BJ (cell line): Measurements from ENCODE around the gene MAP3K12. TPM values are rescaled to one million over a fixed set of nuclear protein-coding genes. Genes with fewer than 3 reads are reported as not detected.
A peak's percentile ranks its signal among the peaks of the same experiment; 100 is the strongest.

ENCODE experiments used
- CTCF ChIA-PET: fragments of 350-600 bp; formaldehyde crosslinking; extraction: SDS; loops from one replicate; lab custom pipeline; 2021; ENCODE audit warnings: antibody characterized with exemption, inconsistent platforms; lab: Yijun Ruan, JAX
- POLR2A ChIA-PET: fragments of 300-600 bp; sonication (Branson Sonifier 250); formaldehyde crosslinking; extraction: SDS; loops from one replicate; lab custom pipeline; 2021; ENCODE audit warnings: antibody characterized with exemption; lab: Charles Lee
- DNase-seq: peaks from one replicate; pipeline ENCODE4 v3.0.0-alpha.2; 2011; ENCODE audit warnings: low read depth
- H3K27me3 ChIP-seq: 2 replicates; pipeline ENCODE4 v1.6.0; 2011; ENCODE audit warnings: low read length; ENCODE audit not compliant: control insufficient read depth, insufficient read depth
- H3K36me3 ChIP-seq: 2 replicates; pipeline ENCODE4 v1.5.1; 2011; ENCODE audit warnings: low read length; ENCODE audit not compliant: control insufficient read depth, insufficient read depth
- H3K4me3 ChIP-seq: 2 replicates; pipeline ENCODE4 v1.5.1; 2011; ENCODE audit warnings: low read depth, mild to moderate bottlenecking, control low read depth, low read length
- CTCF ChIP-seq: IDR thresholded peaks from 2 replicates; pipeline ENCODE4 v1.5.1; 2011; ENCODE audit warnings: low read depth, mild to moderate bottlenecking, control low read depth, inconsistent platforms, low read length, moderate library complexity; ENCODE audit not compliant: insufficient read depth
- polyA plus RNA-seq: library from polyadenylated mRNA; depleted of rRNA; stranded (reverse); fragments of >200 nt; gene quantifications from 2 replicates; pipeline ENCODE4 v1.2.3, GENCODE V29; 2011

Gene MAP3K12
- polyA plus RNA-seq, 1 experiment = 61.2 TPM

- no peak for DNase-seq
- ChIA-PET CTCF (interaction anchor here (1.0 to 3.9 kb wide), 7 partner anchors 9 to 185 kb away, joined by 3 to 34 read pairs (median 17); partner anchors contain the start of genes ATP5MC2 and TARBP2), POLR2A (interaction anchor here (0.6 kb wide), 1 partner anchor 56 kb away, joined by 4 read pairs; no protein-coding TSS in a partner anchor)
- TF ChIP-seq CTCF = no peak
- peaks cover 15% of the 10 kb centered on the region for H3K36me3 ChIP-seq
- H3K27me3 ChIP-seq = no peaks in the 10 kb centered on the region
- H3K4me3 ChIP-seq = no peak overlapping the region
Observed at GRCh38 chr12:53510181-53510812, 11.0 kb upstream of the MAP3K12 start.

- Histone ChIP-seq H3K27me3 (no peaks in the 10 kb centered on the region), H3K36me3 (peaks cover 14% of the 10 kb centered on the region), H3K4me3 (no peak overlapping the region)
- CTCF ChIA-PET = interaction anchor here (0.6 to 3.9 kb wide), 38 partner anchors 8 to 351 kb away, joined by 3 to 34 read pairs (median 4); partner anchors contain the start of genes AAAS, AMHR2, ATP5MC2 and MAP3K12
- POLR2A ChIA-PET = no interaction called here
- DNase-seq = no peak
- peak; percentile 94 for TF ChIP-seq CTCF
Observed at GRCh38 chr12:53508534-53509170, 9.4 kb upstream of the MAP3K12 start.

DNA sequence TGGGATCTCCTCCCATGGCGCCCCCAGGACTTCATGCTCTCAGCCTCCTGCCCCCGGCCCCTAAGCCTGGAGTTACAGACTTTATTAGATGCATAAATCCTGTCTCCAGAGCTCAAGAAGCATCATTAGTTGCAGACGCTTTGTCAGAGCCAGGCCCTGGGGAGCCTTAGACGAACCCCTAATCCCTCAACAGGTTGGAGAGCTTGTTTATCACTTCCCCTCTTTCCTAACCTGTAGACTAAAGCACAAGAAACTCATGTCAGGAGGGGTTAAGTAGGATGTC, 8.3 kb upstream of the MAP3K12 start:
- ChIA-PET POLR2A (interaction anchor here (0.6 kb wide), 1 partner anchor 120 kb away, joined by 7 read pairs; no protein-coding TSS in a partner anchor), CTCF (interaction anchor here (0.8 to 3.9 kb wide), 7 partner anchors 9 to 86 kb away, joined by 3 to 29 read pairs (median 11); no protein-coding TSS in a partner anchor)
- peaks cover 12% of the 10 kb centered on the region for H3K36me3 ChIP-seq
- TF ChIP-seq CTCF = no peak
- H3K27me3 ChIP-seq = no peaks in the 10 kb centered on the region
- H3K4me3 ChIP-seq = no peak overlapping the region
- no peak for DNase-seq

DNA sequence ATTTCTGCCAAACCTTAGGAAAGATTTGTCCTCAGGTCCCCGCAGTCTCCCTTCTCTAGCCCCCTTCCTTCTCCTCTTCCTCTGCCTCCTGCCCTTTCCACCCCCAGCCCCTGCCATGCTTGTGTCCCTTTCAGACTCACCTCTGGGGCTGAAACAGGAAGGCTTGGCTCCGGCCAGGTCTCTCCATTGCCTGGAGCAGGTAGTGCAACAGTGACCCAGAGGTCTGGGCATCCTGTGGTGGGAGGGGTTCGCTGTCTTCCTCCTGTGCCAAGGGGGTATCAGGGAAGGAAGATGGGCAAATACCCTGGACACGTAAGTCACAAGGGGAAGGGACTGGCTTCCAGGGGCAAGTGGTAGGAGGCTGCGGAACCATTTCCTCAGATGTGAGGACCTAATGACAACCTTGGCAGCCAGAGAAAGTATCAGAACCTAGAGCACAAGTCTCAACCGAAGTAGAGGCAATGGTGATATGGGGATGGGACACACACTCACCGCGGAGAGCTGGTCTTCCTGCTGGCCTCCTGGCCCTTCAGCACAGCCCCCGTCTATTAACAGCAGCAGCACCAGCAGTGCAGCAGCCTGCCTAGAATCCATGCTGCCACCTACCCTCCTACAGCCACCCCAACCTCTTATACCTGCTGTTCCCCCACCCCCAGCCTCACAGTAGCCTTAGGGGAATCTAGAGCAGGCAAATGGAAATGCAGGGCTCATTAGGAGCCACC, 7.8 kb upstream of the MAP3K12 start, which contains the start of gene NPFF:
Gene NPFF, minus strand, starts transcription at position 604 of the 722 bp plus-strand sequence. Its CDS starts 10 bp downstream, at position 594.
- DNase-seq = no peak
- no peaks in the 10 kb centered on the region for H3K27me3 ChIP-seq
- no peak for TF ChIP-seq CTCF
- ChIA-PET CTCF (interaction anchor here (0.8 to 3.9 kb wide), 5 partner anchors 10 to 30 kb away, joined by 3 to 29 read pairs (median 11); no protein-coding TSS in a partner anchor), POLR2A (no interaction called here)
- H3K4me3 ChIP-seq = no peak within 1 kb of the TSS
- peaks cover 12% of the 10 kb centered on the region for H3K36me3 ChIP-seq

DNA sequence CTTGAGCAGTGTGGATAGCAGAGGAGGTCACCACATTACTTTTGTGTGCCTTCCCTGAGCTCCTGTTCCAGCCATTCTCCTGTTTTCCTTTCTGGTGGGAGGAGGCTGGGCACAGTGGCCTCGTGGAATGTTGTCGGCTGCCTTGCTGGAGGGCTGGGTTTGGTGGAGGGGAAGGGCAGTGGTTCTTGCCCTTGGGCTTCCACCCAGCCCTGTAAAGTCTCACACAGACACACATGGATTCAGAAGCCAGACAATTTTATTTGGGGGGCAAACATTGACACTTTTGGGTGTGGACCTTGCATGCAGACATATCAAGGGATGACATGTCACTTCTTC, 7.2 kb upstream of the MAP3K12 start:
- ChIA-PET CTCF (interaction anchor here (0.9 to 2.4 kb wide), 4 partner anchors 30 to 185 kb away, joined by 3 to 10 read pairs (median 4); partner anchors contain the start of gene AAAS), POLR2A (interaction anchor here (0.6 kb wide), 1 partner anchor 54 kb away, joined by 6 read pairs; no protein-coding TSS in a partner anchor)
- H3K36me3 ChIP-seq = peaks cover 11% of the 10 kb centered on the region
- no peaks in the 10 kb centered on the region for H3K27me3 ChIP-seq
- no peak overlapping the region for H3K4me3 ChIP-seq
- TF ChIP-seq CTCF = no peak
- no peak for DNase-seq
